ENCODE results near the gene RAD51B.

DNA sequence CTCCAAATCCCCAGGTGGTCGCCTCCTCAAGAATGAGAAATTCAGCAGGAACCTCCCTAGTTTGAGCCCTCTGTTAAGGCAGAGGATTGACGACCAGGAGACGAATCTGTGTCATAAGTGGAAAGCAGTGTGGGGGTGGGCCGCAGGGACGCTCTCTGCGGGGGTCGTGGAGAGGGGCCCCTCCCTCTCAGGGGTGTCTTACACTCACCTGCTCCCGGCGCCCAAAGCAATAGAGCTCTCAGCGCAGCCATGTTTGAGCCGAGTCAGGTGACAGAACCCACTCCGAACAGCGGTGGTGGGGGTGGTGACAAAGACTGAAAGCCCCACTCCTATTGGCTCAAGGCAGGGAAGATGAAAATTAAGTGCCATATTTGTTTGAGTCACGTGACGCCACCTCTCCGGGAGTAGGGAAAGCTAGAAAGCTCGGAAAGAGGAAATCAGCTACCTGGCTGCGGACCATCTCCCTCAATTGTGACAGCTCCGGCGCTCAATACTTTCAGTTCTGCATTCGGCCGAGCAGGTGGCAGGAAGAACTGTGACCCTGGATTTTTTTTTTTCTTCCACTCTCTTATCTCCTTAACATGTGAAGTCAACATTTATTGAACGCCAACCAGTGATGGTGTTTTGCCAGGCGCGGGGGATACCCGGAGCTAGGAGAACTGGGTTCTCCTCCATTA is 3.1 kb upstream of the RAD51B start, which contains the start of gene ZFYVE26:
- TF ChIP-seq, protein P1, sequence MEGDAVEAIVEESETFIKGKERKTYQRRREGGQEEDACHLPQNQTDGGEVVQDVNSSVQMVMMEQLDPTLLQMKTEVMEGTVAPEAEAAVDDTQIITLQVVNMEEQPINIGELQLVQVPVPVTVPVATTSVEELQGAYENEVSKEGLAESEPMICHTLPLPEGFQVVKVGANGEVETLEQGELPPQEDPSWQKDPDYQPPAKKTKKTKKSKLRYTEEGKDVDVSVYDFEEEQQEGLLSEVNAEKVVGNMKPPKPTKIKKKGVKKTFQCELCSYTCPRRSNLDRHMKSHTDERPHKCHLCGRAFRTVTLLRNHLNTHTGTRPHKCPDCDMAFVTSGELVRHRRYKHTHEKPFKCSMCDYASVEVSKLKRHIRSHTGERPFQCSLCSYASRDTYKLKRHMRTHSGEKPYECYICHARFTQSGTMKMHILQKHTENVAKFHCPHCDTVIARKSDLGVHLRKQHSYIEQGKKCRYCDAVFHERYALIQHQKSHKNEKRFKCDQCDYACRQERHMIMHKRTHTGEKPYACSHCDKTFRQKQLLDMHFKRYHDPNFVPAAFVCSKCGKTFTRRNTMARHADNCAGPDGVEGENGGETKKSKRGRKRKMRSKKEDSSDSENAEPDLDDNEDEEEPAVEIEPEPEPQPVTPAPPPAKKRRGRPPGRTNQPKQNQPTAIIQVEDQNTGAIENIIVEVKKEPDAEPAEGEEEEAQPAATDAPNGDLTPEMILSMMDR (IDR thresholded peaks at IDR 0.05; ENCODE audit: poor library complexity) = no peak
- TF ChIP-seq EZH2phosphoT487 (IDR thresholded peaks at IDR 0.05; ENCODE audit: low read depth, severe bottlenecking, unreplicated experiment) (no peak), EZH2 (IDR thresholded peaks at IDR 0.05; ENCODE audit: borderline replicate concordance) (no peak)

Measured in hepatocyte (in vitro differentiated cells).